WTC11 (cell line): Measurements from ENCODE around the gene KRT76. TPM values are rescaled to one million over a fixed set of nuclear protein-coding genes. Genes with fewer than 3 reads are reported as not detected.

Experiments
- ATAC-seq: fragments of 200-7000 bp; cut with Tn5 transposase; 2 replicates; pipeline ENCODE4 v1.10.0; 2021; ENCODE audit warnings: mild to moderate bottlenecking, moderate library complexity
- CTCF ChIA-PET: fragments of 300-600 bp; sonication (Branson Sonifier 250); formaldehyde crosslinking; loops from one replicate; lab custom pipeline; 2021; ENCODE audit warnings: antibody characterized with exemption; lab: Charles Lee
- POLR2A ChIA-PET: fragments of 350-600 bp; sonication (Branson Sonifier 250); formaldehyde crosslinking; loops from one replicate; lab custom pipeline; 2021; ENCODE audit warnings: antibody characterized with exemption; lab: Charles Lee
- DNase-seq: peaks from one replicate; pipeline ENCODE4 v3.0.0; 2021; ENCODE audit warnings: low spot score
- H3K27ac Mint-ChIP-seq: 2 replicates; pipeline ENCODE4 v1.8.0; 2021; ENCODE audit warnings: mixed read lengths
- H3K27me3 Mint-ChIP-seq: 2 replicates; pipeline ENCODE4 v1.8.0; 2021; ENCODE audit warnings: low read depth, mild to moderate bottlenecking, moderate library complexity, mixed read lengths
- H3K36me3 Mint-ChIP-seq: 2 replicates; pipeline ENCODE4 v1.8.0; 2021; ENCODE audit warnings: mixed read lengths
- H3K4me1 Mint-ChIP-seq: 2 replicates; pipeline ENCODE4 v1.8.0; 2022; ENCODE audit warnings: mixed read lengths
- H3K4me3 Mint-ChIP-seq: 2 replicates; pipeline ENCODE4 v1.8.0; 2021; ENCODE audit warnings: mild to moderate bottlenecking, moderate library complexity, mixed read lengths
- H3K9me3 Mint-ChIP-seq: 2 replicates; pipeline ENCODE4 v1.8.0; 2021; ENCODE audit warnings: mixed read lengths
- ELF4 ChIP-seq: sonication (generic); formaldehyde crosslinking; IDR thresholded peaks from 2 replicates; pipeline ENCODE4 v1.8.1; 2022; ENCODE audit warnings: low read depth, mild to moderate bottlenecking, moderate library complexity, missing genetic modification reagents
- FOXP1 ChIP-seq: sonication (generic); formaldehyde crosslinking; IDR thresholded peaks from 2 replicates; pipeline ENCODE4 v1.8.0; 2022; ENCODE audit warnings: missing genetic modification reagents, mild to moderate bottlenecking, moderate library complexity, borderline replicate concordance
- HMGA2 ChIP-seq: fragments of 250-450 bp; sonication (Bioruptor Pico); IDR thresholded peaks from 2 replicates; pipeline ENCODE4 v1.4.0; 2021; ENCODE audit warnings: mild to moderate bottlenecking, moderate library complexity
- KAT7 ChIP-seq: sonication (generic); formaldehyde crosslinking; IDR thresholded peaks from 2 replicates; pipeline ENCODE4 v1.8.1; 2023; ENCODE audit warnings: missing genetic modification reagents, mild to moderate bottlenecking, borderline replicate concordance
- PREB ChIP-seq: sonication (generic); formaldehyde crosslinking; IDR thresholded peaks from 2 replicates; pipeline ENCODE4 v1.8.1; 2022; ENCODE audit warnings: mild to moderate bottlenecking, missing genetic modification reagents, moderate library complexity, borderline replicate concordance
- RELA ChIP-seq: sonication (generic); formaldehyde crosslinking; IDR thresholded peaks from 2 replicates; pipeline ENCODE4 v1.8.1; 2022; ENCODE audit warnings: missing genetic modification reagents, mild to moderate bottlenecking, borderline replicate concordance
- TCF7 ChIP-seq: sonication (generic); formaldehyde crosslinking; IDR thresholded peaks from 2 replicates; pipeline ENCODE4 v1.8.0; 2022; ENCODE audit warnings: mild to moderate bottlenecking, low read depth, missing genetic modification reagents, moderate library complexity
- ZNF416 ChIP-seq: fragments of 250-450 bp; sonication (Bioruptor Pico); IDR thresholded peaks from 2 replicates; pipeline ENCODE4 v1.9.0; 2021; ENCODE audit warnings: mild to moderate bottlenecking, inconsistent platforms
- total RNA-seq: library from RNA; stranded (reverse); gene quantifications from 3 replicates; pipeline ENCODE4 v1.2.3, GENCODE V29; 2021
- TF ChIP-seq, protein P1 (sequence below): sonication (generic); formaldehyde crosslinking; IDR thresholded peaks from 2 replicates; pipeline ENCODE4 v1.8.1; 2023; ENCODE audit warnings: mild to moderate bottlenecking, missing genetic modification reagents
- TF ChIP-seq, protein P2 (sequence below): sonication (generic); formaldehyde crosslinking; IDR thresholded peaks from 2 replicates; pipeline ENCODE4 v1.8.0; 2023; ENCODE audit warnings: mild to moderate bottlenecking, missing genetic modification reagents
- TF ChIP-seq, protein P3 (sequence below): sonication (generic); formaldehyde crosslinking; conservative IDR thresholded peaks from 2 replicates; pipeline ENCODE4 v1.8.1; 2022; ENCODE audit warnings: mild to moderate bottlenecking, missing genetic modification reagents

The KRT76 gene
- total RNA-seq, 1 experiment from 2014 or later = not detected

- TF ChIP-seq TCF7 (CRISPR knock-in tag) = no peak
- no peak for TF ChIP-seq ZNF416 (CRISPR knock-in tag)
- TF ChIP-seq HMGA2 (CRISPR knock-in tag) = no peak
- no peak for TF ChIP-seq RELA (CRISPR knock-in tag)
- TF ChIP-seq ELF4 = no peak
- no peak for TF ChIP-seq FOXP1 (CRISPR knock-in tag)
- no peak for TF ChIP-seq KAT7 (CRISPR knock-in tag)
- TF ChIP-seq, protein P1, sequence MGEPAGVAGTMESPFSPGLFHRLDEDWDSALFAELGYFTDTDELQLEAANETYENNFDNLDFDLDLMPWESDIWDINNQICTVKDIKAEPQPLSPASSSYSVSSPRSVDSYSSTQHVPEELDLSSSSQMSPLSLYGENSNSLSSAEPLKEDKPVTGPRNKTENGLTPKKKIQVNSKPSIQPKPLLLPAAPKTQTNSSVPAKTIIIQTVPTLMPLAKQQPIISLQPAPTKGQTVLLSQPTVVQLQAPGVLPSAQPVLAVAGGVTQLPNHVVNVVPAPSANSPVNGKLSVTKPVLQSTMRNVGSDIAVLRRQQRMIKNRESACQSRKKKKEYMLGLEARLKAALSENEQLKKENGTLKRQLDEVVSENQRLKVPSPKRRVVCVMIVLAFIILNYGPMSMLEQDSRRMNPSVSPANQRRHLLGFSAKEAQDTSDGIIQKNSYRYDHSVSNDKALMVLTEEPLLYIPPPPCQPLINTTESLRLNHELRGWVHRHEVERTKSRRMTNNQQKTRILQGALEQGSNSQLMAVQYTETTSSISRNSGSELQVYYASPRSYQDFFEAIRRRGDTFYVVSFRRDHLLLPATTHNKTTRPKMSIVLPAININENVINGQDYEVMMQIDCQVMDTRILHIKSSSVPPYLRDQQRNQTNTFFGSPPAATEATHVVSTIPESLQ (CRISPR knock-in tag) = no peak
- Mint-ChIP-seq H3K4me3 (no peak overlapping the region), H3K27me3 (peaks cover 16% of the 10 kb centered on the region), H3K9me3 (peaks cover 3% of the 10 kb centered on the region), H3K4me1 (no peaks in the 10 kb centered on the region), H3K36me3 (peaks cover 13% of the 10 kb centered on the region), H3K27ac (no peak overlapping the region)
- CTCF ChIA-PET = interaction anchor here (1.2 kb wide), 1 partner anchor 114 kb away, joined by 4 read pairs; no protein-coding TSS in a partner anchor
- DNase-seq (no peak), ATAC-seq (no peak)
- POLR2A ChIA-PET = no interaction called here
Observed at GRCh38 chr12:52756281-52756960, 20.7 kb downstream of the KRT76 start.

- ATAC-seq (no peak), DNase-seq (no peak)
- Mint-ChIP-seq H3K4me1 (no peaks in the 10 kb centered on the region), H3K36me3 (peaks cover 4% of the 10 kb centered on the region; the same call in 1 of the 2 replicates), H3K27me3 (peaks cover 14% of the 10 kb centered on the region), H3K4me3 (no peak overlapping the region), H3K9me3 (peaks cover 3% of the 10 kb centered on the region), H3K27ac (no peak overlapping the region)
- ChIA-PET CTCF (interaction anchor here (1.2 kb wide), 1 partner anchor 115 kb away, joined by 4 read pairs; no protein-coding TSS in a partner anchor), POLR2A (no interaction called here)
- no peak for TF ChIP-seq PREB (CRISPR knock-in tag)
Observed at GRCh38 chr12:52755533-52755932, 21.6 kb downstream of the KRT76 start.

- Mint-ChIP-seq H3K4me3 (no peak overlapping the region), H3K36me3 (no peaks in the 10 kb centered on the region), H3K4me1 (no peaks in the 10 kb centered on the region), H3K27ac (no peak overlapping the region), H3K27me3 (peaks cover 19% of the 10 kb centered on the region), H3K9me3 (peaks cover 3% of the 10 kb centered on the region; the same call in 1 of the 2 replicates)
- no peak for ATAC-seq
- ChIA-PET POLR2A (no interaction called here), CTCF (no interaction called here)
- no peak for DNase-seq
- TF ChIP-seq, protein P2, sequence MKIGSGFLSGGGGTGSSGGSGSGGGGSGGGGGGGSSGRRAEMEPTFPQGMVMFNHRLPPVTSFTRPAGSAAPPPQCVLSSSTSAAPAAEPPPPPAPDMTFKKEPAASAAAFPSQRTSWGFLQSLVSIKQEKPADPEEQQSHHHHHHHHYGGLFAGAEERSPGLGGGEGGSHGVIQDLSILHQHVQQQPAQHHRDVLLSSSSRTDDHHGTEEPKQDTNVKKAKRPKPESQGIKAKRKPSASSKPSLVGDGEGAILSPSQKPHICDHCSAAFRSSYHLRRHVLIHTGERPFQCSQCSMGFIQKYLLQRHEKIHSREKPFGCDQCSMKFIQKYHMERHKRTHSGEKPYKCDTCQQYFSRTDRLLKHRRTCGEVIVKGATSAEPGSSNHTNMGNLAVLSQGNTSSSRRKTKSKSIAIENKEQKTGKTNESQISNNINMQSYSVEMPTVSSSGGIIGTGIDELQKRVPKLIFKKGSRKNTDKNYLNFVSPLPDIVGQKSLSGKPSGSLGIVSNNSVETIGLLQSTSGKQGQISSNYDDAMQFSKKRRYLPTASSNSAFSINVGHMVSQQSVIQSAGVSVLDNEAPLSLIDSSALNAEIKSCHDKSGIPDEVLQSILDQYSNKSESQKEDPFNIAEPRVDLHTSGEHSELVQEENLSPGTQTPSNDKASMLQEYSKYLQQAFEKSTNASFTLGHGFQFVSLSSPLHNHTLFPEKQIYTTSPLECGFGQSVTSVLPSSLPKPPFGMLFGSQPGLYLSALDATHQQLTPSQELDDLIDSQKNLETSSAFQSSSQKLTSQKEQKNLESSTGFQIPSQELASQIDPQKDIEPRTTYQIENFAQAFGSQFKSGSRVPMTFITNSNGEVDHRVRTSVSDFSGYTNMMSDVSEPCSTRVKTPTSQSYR (CRISPR knock-in tag) = no peak
Observed at GRCh38 chr12:52754135-52754534, 23.0 kb downstream of the KRT76 start.

DNA sequence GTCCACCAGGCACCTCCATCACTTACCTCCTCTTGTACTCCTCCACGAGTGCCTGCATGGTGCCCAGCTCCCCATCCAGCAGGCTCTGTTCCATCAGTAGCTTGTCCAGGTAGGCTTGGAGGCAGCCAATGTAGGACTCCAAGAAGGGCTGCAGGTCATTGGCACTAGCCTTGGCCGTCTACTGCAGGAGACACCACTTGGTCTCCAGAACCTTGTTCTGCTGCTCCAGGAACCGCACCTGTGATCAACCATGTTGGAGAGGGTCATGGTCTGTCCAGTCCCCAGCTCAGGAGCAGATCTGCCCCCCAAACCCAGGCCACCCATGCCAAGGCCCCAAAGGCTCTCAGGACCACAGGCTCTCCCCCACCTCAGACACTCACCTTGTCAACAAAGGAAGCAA is 23.9 kb downstream of the KRT76 start:
- Mint-ChIP-seq H3K36me3 (no peaks in the 10 kb centered on the region), H3K4me3 (no peak overlapping the region), H3K9me3 (0 out of 2 replicates have a peak, but pooled peaks cover 3% of the 10 kb centered on the region), H3K4me1 (no peaks in the 10 kb centered on the region), H3K27ac (no peak overlapping the region), H3K27me3 (peaks cover 23% of the 10 kb centered on the region)
- TF ChIP-seq, protein P3, sequence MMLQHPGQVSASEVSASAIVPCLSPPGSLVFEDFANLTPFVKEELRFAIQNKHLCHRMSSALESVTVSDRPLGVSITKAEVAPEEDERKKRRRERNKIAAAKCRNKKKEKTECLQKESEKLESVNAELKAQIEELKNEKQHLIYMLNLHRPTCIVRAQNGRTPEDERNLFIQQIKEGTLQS (CRISPR knock-in tag) = no peak
- POLR2A ChIA-PET = no interaction called here
- ATAC-seq (no peak), DNase-seq (no peak)
- CTCF ChIA-PET = no interaction called here
